Measurements from ENCODE around the gene C1S.

DNA sequence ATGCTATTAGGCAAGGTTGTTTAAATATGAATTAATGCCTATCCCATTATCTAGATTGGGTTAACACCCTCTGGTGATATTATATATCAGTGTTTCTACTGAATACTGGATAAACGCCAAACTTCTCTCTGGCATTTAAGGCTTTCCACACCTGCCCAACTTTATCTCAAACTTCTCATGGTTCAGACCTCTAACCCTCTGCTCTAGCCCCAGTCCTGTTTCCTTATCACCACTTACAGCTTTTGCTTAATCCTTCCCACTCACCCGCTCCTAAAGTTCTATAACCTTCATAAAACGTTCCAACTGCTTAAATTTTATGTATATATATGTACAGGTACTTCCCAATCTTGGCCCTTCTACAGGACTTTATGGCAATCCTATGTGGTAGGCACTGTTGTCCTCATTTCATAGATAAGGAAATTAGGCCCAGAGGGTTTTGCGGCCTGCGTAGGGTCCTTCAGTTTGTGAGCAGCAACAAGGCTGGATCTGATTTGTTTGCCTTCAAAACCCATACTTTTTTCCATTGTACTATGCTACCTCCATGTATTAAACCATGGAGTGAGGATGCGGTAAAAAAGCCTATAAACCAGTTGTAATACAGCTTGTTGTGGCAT, 43.5 kb upstream of the C1S start:
- TF ChIP-seq, protein P1, sequence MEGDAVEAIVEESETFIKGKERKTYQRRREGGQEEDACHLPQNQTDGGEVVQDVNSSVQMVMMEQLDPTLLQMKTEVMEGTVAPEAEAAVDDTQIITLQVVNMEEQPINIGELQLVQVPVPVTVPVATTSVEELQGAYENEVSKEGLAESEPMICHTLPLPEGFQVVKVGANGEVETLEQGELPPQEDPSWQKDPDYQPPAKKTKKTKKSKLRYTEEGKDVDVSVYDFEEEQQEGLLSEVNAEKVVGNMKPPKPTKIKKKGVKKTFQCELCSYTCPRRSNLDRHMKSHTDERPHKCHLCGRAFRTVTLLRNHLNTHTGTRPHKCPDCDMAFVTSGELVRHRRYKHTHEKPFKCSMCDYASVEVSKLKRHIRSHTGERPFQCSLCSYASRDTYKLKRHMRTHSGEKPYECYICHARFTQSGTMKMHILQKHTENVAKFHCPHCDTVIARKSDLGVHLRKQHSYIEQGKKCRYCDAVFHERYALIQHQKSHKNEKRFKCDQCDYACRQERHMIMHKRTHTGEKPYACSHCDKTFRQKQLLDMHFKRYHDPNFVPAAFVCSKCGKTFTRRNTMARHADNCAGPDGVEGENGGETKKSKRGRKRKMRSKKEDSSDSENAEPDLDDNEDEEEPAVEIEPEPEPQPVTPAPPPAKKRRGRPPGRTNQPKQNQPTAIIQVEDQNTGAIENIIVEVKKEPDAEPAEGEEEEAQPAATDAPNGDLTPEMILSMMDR (IDR thresholded peaks at IDR 0.05 in 8 of 11, conservative IDR thresholded peaks at IDR 0.05 in 3 of 11): no peak
- TF ChIP-seq POLR2A (IDR thresholded peaks at IDR 0.05): no peak
- no peak for TF ChIP-seq POLR2AphosphoS5 (IDR thresholded peaks at IDR 0.05)

Measured in spleen (tissue), 7 donors.